ENCODE data around the gene LARP4B. TPM values are rescaled to one million over a fixed set of nuclear protein-coding genes. Genes with fewer than 3 reads are reported as not detected.

LARP4B gene
- total RNA-seq, 1 donor from 2014 or later, result 90.2 TPM

DNA sequence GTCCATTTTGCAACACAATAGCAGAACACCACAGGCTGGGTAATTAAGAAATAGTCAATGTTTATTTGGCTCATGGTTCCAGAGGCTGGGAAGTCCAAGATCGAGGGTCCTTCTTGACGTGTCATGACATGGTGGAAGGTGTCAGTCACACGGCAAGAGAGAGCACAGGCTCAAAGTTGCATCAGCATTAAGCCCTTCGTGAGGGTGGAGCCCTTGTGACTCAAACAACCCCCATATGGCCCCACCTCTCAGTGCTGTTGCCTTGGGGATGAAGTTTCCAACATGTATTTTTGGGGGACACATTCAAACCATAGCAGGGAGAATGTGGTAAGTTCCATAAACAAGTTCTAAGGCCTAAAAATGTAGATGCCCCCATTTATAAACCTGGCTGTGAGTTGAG lies 32.1 kb upstream of the LARP4B start:
- TF ChIP-seq, protein P1, sequence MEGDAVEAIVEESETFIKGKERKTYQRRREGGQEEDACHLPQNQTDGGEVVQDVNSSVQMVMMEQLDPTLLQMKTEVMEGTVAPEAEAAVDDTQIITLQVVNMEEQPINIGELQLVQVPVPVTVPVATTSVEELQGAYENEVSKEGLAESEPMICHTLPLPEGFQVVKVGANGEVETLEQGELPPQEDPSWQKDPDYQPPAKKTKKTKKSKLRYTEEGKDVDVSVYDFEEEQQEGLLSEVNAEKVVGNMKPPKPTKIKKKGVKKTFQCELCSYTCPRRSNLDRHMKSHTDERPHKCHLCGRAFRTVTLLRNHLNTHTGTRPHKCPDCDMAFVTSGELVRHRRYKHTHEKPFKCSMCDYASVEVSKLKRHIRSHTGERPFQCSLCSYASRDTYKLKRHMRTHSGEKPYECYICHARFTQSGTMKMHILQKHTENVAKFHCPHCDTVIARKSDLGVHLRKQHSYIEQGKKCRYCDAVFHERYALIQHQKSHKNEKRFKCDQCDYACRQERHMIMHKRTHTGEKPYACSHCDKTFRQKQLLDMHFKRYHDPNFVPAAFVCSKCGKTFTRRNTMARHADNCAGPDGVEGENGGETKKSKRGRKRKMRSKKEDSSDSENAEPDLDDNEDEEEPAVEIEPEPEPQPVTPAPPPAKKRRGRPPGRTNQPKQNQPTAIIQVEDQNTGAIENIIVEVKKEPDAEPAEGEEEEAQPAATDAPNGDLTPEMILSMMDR (IDR thresholded peaks at IDR 0.05; ENCODE audit: unreplicated experiment), result no peak
- Mint-ChIP-seq H3K4me3 (no peak overlapping the region), H3K27ac (no peak overlapping the region), H3K27me3 (ENCODE audit: low read depth) (peaks cover 13% of the 10 kb centered on the region), H3K36me3 (no peaks in the 10 kb centered on the region), H3K4me1 (no peaks in the 10 kb centered on the region), H3K9me3 (no peaks in the 10 kb centered on the region)
- no peak for DNase-seq (ENCODE audit: low spot score in 2 of 2, unreplicated experiment in 2 of 2)

DNA sequence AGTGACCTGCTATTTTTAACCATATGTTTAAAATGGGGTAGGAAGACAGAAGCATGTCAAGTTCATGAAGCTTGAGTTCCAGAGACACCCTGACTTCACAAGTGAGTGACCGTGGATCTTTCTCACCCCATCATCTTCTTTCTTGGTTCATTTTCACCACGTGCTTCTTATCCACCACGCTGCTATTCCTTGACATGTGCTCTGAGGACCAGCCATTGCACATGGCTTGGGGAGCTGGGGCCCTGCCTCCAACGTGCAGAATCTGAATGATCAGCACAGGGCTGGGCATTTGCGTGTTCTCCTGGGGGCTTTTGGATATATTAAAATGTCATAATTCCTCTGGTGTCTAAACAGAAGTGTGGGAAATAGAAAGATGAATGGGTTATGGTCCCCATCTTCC lies 31.7 kb upstream of the LARP4B start:
- no peaks in the 10 kb centered on the region for H3K9me3 Mint-ChIP-seq
- no peak for DNase-seq (ENCODE audit: low spot score in 2 of 2, unreplicated experiment in 2 of 2)

DNA sequence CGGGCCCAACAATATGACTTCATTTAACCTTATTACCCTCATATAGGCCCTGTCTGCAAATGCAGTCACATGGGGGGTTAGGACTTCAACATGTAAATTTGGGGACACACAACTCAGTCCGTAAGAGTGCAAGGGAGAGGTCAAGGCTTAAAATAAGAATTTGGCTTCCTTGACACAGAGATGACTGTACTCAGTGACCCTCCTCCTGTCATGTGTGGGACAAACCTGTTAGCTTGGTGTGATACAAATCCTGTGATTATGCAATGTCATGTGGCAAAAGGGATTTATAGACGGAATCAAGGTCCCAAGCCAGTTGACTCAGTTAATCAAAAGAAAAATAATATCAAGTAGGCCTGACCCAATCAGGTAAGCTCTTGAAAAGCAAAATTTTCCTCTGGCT lies 30.8 kb upstream of the LARP4B start:
- H3K27me3 Mint-ChIP-seq (ENCODE audit: low read depth), result peaks cover 14% of the 10 kb centered on the region
- no peak overlapping the region for H3K27ac Mint-ChIP-seq
- no peaks in the 10 kb centered on the region for H3K9me3 Mint-ChIP-seq
- TF ChIP-seq, protein P1 (IDR thresholded peaks at IDR 0.05; ENCODE audit: unreplicated experiment), result no peak
- no peak for DNase-seq (ENCODE audit: low spot score in 2 of 2, unreplicated experiment in 2 of 2)
- no peaks in the 10 kb centered on the region for H3K36me3 Mint-ChIP-seq
- H3K4me3 Mint-ChIP-seq, result no peak overlapping the region
- H3K4me1 Mint-ChIP-seq, result no peaks in the 10 kb centered on the region

More for the DNA sequence above, 31.7 kb upstream of the LARP4B start:
- peaks cover 17% of the 10 kb centered on the region for H3K27me3 Mint-ChIP-seq (ENCODE audit: low read depth)
- TF ChIP-seq, protein P1 (IDR thresholded peaks at IDR 0.05; ENCODE audit: unreplicated experiment), result no peak
- no peaks in the 10 kb centered on the region for H3K4me1 Mint-ChIP-seq
- H3K27ac Mint-ChIP-seq, result no peak overlapping the region
- no peaks in the 10 kb centered on the region for H3K36me3 Mint-ChIP-seq
- no peak overlapping the region for H3K4me3 Mint-ChIP-seq

DNA sequence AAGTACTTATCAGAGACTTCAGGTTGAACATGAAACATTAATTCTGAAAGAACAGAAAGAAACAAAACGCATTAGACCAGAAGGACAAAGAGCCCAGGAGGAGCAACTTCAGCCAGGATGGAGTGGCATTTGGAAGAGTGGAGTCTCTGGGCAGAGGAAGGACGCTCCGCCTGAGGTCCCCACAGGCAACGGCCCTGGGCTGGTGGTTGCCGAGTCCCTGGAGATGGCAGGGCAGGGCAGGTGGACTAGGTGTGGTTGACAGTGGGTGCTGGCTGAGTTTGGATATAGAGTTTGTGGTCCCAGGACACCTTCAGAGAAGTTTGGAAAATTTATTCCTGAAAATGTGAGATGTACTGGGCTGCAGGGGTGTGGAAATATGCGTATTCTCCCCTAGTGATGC lies 27.4 kb upstream of the LARP4B start:
- H3K4me1 Mint-ChIP-seq, result peaks cover 4% of the 10 kb centered on the region
- H3K27ac Mint-ChIP-seq, result no peak overlapping the region
- no peak overlapping the region for H3K4me3 Mint-ChIP-seq
- H3K36me3 Mint-ChIP-seq, result no peaks in the 10 kb centered on the region
- TF ChIP-seq, protein P1 (IDR thresholded peaks at IDR 0.05; ENCODE audit: unreplicated experiment), result no peak
- H3K9me3 Mint-ChIP-seq, result no peaks in the 10 kb centered on the region
- peaks cover 24% of the 10 kb centered on the region for H3K27me3 Mint-ChIP-seq (ENCODE audit: low read depth)
- no peak for DNase-seq (ENCODE audit: low spot score in 2 of 2, unreplicated experiment in 2 of 2)

DNA sequence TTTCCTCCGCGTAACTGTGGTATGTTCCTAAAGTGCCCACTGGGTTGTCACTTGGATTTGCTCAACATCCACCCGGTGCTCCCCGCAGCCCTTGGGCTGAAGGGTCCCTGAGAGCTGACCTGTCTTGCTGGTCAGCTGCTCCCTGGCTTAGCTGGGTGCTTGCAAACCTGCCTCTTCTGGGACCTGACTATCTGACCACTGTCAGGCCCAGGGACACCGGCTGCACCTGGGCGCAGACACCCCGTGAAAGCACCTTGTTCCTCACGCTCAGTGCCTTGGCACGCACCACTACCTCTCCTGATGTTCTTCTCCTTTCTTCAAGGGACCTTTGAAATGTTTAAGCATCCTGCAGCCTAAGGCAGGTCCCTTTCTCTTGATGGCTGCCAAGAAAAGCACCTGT lies 26.6 kb upstream of the LARP4B start:
- no peaks in the 10 kb centered on the region for H3K9me3 Mint-ChIP-seq
- peaks cover 4% of the 10 kb centered on the region for H3K4me1 Mint-ChIP-seq
- TF ChIP-seq, protein P1 (IDR thresholded peaks at IDR 0.05; ENCODE audit: unreplicated experiment), result no peak
- no peak for DNase-seq (ENCODE audit: low spot score in 2 of 2, unreplicated experiment in 2 of 2)
- no peak overlapping the region for H3K27ac Mint-ChIP-seq
- H3K27me3 Mint-ChIP-seq (ENCODE audit: low read depth), result peaks cover 27% of the 10 kb centered on the region
- H3K4me3 Mint-ChIP-seq, result no peak overlapping the region
- no peaks in the 10 kb centered on the region for H3K36me3 Mint-ChIP-seq

DNA sequence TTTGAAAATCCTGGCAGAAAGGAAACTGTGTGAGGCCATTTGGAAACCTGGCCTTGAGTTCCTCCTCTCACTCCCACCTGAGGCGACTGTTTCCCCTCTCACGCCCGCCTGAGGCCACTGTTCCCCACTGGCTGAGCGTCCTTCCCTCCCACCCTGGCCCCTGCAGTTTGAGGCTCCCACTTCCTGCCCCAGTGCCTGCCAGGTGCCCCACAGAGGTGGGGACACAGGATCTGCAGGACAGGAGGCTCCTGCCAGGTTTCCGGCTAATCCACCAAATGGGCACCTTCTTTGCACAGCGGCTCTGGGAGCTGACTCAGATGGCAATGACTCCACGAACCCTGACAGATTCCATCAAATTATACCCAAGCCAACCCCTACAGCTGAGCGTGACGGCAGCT lies 24.3 kb upstream of the LARP4B start:
- Mint-ChIP-seq H3K4me1 (peaks cover 4% of the 10 kb centered on the region), H3K4me3 (no peak overlapping the region), H3K27ac (no peak overlapping the region), H3K36me3 (no peaks in the 10 kb centered on the region), H3K27me3 (ENCODE audit: low read depth) (peaks cover 29% of the 10 kb centered on the region), H3K9me3 (no peaks in the 10 kb centered on the region)
- DNase-seq (ENCODE audit: low spot score in 2 of 2, unreplicated experiment in 2 of 2), result no peak
- TF ChIP-seq, protein P1 (IDR thresholded peaks at IDR 0.05; ENCODE audit: unreplicated experiment), result no peak

Data from mesothelial cell of epicardium (in vitro differentiated cells).